ENCODE data around the gene CYP46A1. TPM values are rescaled to one million over a fixed set of nuclear protein-coding genes. Genes with fewer than 3 reads are reported as not detected.

The CYP46A1 gene
- total RNA-seq, 4 donors from 2014 or later = 0.94 to 2.4 (median 0.95) TPM

DNA sequence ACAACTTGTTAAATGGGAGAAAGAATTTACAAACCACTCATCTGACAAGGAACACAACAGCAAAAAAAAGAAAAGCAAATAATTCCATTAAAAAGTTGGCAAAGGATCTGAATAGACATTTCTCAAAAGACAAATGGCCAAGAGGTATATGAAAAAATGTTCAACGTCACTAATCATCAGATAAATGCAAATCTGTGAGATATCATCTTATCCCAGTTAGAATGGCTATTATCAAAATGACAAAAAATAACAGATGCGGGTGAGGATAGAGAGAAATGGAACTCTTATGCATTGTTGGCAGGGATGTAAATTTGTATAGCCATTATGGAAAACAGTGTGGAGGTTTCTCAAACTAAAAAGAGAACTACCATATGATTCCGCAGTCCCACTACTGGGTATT is 29.9 kb downstream of the CYP46A1 start:
- DNase-seq (ENCODE audit: low spot score) (no peak), ATAC-seq (ENCODE audit: low FRiP score) (no peak)
- TF ChIP-seq, protein P1, sequence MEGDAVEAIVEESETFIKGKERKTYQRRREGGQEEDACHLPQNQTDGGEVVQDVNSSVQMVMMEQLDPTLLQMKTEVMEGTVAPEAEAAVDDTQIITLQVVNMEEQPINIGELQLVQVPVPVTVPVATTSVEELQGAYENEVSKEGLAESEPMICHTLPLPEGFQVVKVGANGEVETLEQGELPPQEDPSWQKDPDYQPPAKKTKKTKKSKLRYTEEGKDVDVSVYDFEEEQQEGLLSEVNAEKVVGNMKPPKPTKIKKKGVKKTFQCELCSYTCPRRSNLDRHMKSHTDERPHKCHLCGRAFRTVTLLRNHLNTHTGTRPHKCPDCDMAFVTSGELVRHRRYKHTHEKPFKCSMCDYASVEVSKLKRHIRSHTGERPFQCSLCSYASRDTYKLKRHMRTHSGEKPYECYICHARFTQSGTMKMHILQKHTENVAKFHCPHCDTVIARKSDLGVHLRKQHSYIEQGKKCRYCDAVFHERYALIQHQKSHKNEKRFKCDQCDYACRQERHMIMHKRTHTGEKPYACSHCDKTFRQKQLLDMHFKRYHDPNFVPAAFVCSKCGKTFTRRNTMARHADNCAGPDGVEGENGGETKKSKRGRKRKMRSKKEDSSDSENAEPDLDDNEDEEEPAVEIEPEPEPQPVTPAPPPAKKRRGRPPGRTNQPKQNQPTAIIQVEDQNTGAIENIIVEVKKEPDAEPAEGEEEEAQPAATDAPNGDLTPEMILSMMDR (IDR thresholded peaks at IDR 0.05) = no peak

DNA sequence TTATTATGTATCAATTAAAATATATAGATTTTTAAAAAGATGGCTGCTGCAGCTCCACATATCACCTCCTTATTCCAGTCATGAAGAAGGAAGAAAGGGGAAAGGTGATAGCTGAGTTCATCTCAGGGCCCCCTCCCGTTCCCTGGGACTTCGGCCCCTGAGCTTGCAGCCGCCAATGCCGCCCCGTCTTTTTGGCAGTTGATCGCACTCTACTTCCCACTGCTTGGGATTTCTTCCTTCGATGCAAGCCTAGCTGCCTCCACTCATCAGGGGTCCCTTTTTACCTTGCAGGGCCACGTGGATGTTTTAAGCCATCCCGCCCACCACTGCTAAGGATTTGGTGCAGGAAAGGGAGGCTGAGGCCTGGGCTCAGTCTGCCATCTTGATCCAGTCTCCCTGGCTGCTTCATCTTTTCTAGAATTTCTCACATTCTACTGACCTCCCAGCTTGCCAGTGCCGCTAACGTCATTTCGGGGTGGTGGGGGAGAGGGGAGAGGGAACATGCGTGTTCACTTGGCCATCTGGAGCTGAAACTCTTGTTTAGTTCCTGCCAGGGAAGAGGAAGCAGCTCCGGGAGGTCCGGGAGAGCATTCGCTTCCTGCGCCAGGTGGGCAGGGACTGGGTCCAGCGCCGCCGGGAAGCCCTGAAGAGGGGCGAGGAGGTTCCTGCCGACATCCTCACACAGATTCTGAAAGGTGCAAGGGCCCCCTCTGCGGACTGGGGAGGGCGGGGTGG is 31.3 kb downstream of the CYP46A1 start:
- TF ChIP-seq, protein P1 (IDR thresholded peaks at IDR 0.05) = no peak
- ATAC-seq (ENCODE audit: low FRiP score) = no peak
- DNase-seq (ENCODE audit: low spot score) = no peak

DNA sequence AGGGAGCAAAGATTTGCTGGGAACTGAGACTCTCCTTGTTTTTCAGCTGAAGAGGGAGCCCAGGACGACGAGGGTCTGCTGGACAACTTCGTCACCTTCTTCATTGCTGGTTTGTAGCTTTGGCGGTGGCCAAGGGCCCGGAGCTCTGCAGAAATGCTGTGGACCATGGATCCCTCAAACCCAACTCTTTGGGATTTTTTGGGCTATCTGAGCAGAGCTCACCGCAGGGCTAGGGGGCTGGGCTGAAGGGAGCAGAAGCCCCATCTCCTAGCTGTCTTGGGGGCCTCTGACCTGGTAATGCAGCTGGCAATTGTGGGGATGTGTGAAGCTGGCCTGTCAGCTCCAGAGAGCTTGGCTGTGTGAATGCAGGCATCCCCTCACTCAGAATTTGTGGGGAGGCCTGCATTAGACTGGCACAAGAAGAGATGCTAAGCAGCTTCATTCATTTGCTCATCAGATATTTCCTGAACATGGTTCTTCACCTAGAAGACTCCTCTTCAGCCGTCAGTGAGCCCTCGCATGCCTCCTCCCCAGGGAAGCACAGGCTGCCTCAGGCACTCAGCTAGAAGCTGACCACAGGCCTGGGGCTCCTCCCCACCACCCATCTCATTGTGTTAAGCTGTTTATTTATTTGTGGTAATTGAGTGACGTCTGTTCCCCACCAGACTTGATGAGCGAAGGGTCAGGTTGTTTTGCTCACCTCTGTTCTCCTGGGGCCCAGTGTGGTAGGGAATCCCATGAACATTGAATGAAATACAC is 32.2 kb downstream of the CYP46A1 start:
- TF ChIP-seq, protein P1 (IDR thresholded peaks at IDR 0.05) = no peak
- DNase-seq (ENCODE audit: low spot score) (no peak), ATAC-seq (ENCODE audit: low FRiP score) (no peak)

DNA sequence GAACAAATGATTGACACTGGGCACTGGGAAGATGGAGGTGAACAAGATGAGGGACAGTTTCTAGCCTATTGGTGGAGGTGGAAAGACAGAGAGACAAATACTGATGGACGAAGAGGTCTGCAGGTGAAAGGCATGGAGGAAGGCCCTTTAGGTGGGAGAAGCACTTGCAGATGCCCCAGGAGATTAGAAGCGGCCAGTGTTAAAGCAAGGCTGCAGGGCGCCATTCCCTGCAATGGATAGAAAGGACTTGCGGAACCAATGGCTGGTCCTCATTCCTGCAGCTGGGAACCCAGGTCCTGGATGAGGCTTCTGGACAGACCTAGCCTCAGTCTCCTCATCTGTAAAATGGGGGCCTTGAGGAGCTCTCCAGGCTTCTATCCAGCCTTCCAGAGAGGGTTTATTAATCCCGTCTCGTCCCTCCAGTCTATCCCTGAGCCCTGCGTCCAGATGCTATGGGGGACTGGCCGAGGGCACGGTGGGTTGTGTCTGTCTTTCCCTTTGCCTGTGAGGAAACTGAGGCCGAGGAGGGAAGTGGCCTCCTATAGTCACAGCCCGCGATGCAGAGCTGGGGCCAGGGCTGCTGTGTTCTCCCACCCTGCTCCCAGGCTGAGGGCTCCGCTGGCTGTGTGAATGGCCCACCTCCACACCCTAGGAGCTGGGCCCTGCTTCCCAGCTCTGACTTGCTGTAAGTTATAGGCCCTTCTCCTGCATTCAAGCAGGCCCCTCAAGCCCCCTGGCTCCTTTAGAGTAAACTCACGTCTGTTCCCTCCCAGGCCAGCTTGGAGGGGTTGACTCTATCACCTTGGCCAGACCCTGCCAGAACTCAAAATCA is 33.0 kb downstream of the CYP46A1 start:
- ATAC-seq (ENCODE audit: low FRiP score) (no peak), DNase-seq (ENCODE audit: low spot score) (no peak)

DNA sequence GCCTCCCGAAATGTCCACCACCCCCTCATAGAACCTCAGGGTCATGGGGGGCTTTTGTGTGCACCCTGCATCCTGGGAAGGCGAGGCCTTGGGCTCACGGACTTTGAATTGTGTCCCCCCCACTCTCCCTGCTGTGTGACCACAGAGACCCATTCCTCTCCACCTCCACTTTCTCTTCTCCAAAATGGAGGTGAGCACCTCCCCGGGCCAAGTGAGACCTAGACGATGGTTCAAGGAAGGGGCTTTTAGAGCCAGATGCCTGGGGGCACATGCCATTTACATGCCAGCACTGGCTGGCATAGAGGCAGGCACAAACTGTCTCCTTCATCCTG is 33.5 kb downstream of the CYP46A1 start:
- DNase-seq (ENCODE audit: low spot score) = no peak
- ATAC-seq (ENCODE audit: low FRiP score) = no peak
- TF ChIP-seq, protein P1 (IDR thresholded peaks at IDR 0.05) = no peak

More for the DNA sequence above, 33.0 kb downstream of the CYP46A1 start:
- TF ChIP-seq, protein P1 (IDR thresholded peaks at IDR 0.05) = no peak

DNA sequence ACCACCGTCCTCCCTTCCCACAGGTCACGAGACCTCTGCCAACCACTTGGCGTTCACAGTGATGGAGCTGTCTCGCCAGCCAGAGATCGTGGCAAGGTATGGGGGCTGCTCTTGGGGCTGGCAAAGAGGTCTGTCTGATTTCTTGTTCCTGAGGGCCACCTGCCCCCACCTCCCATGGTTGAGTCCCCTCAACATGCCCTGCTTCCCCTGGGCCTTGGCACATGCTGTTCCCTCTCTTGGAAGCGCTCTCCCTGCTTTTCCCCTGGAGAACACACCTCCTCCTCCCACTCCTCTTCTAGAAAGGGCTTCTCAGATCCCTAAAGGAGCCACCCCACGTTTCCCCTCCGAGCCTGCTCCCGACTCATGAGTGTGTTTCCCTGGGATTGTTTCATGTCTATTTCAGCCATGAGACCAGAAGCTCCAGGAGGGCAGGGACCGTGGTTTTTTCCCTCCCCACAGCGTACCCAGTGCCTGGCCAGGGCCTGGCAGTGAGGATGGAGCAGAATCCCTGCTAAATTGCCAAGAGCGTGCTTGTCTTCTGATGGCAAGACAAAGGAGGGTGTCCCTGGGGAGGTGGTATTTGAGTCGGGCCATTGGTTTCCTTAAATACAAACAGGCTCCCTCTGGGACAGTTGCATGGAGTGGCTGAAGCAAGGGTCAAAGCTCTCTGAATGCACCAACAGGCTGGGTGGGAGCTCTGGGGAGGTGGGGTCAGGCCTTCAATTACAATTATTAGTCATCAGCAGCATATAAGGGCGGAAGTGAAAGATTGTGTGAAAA is 34.1 kb downstream of the CYP46A1 start:
- TF ChIP-seq, protein P1 (IDR thresholded peaks at IDR 0.05) = no peak

More for the DNA sequence above, 34.1 kb downstream of the CYP46A1 start:
- DNase-seq (ENCODE audit: low spot score) = no peak
- ATAC-seq (ENCODE audit: low FRiP score) = no peak

Measured in omental fat pad (tissue), 4 donors.